HUDEP-2 (cell line): ENCODE results near the gene PLXND1.
"Not testable (repeated sequence)": the region's sequence is repeated elsewhere in the genome, so short reads cannot be mapped to it uniquely, and the experiment has no call there.

Experiments used
- DNase-seq, 76 experiments: peaks; one replicate each; lab custom pipeline; 2025; ENCODE audit not compliant: unreplicated experiment in 76 of 76; lab: John Stamatoyannopoulos, UW

Gene PLXND1

DNA sequence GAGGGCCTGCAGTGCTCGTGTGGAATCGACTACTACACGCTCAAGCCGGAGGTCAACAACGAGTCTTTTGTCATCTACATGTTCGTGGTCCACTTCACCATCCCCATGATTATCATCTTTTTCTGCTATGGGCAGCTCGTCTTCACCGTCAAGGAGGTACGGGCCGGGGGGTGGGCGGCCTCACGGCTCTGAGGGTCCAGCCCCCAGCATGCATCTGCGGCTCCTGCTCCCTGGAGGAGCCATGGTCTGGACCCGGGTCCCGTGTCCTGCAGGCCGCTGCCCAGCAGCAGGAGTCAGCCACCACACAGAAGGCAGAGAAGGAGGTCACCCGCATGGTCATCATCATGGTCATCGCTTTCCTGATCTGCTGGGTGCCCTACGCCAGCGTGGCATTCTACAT, 74.2 kb downstream of the PLXND1 start:
- DNase-seq: no peak

DNA sequence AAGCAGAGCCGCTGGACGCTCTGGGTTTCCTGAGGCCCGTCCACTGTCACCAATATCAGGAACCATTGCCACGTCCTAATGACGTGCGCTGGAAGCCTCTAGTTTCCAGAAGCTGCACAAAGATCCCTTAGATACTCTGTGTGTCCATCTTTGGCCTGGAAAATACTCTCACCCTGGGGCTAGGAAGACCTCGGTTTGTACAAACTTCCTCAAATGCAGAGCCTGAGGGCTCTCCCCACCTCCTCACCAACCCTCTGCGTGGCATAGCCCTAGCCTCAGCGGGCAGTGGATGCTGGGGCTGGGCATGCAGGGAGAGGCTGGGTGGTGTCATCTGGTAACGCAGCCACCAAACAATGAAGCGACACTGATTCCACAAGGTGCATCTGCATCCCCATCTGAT, 74.8 kb downstream of the PLXND1 start:
- no peak for DNase-seq

DNA sequence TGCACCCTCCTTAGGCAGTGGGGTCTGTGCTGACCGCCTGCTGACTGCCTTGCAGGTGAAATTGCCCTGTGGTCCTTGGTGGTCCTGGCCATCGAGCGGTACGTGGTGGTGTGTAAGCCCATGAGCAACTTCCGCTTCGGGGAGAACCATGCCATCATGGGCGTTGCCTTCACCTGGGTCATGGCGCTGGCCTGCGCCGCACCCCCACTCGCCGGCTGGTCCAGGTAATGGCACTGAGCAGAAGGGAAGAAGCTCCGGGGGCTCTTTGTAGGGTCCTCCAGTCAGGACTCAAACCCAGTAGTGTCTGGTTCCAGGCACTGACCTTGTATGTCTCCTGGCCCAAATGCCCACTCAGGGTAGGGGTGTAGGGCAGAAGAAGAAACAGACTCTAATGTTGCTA, 75.7 kb downstream of the PLXND1 start:
- DNase-seq: no peak

DNA sequence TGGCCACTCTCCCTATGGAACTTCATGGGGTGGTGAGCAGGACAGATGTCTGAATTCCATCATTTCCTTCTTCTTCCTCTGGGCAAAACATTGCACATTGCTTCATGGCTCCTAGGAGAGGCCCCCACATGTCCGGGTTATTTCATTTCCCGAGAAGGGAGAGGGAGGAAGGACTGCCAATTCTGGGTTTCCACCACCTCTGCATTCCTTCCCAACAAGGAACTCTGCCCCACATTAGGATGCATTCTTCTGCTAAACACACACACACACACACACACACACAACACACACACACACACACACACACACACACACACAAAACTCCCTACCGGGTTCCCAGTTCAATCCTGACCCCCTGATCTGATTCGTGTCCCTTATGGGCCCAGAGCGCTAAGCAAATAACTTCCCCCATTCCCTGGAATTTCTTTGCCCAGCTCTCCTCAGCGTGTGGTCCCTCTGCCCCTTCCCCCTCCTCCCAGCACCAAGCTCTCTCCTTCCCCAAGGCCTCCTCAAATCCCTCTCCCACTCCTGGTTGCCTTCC, 76.2 kb downstream of the PLXND1 start:
- DNase-seq: no peak

DNA sequence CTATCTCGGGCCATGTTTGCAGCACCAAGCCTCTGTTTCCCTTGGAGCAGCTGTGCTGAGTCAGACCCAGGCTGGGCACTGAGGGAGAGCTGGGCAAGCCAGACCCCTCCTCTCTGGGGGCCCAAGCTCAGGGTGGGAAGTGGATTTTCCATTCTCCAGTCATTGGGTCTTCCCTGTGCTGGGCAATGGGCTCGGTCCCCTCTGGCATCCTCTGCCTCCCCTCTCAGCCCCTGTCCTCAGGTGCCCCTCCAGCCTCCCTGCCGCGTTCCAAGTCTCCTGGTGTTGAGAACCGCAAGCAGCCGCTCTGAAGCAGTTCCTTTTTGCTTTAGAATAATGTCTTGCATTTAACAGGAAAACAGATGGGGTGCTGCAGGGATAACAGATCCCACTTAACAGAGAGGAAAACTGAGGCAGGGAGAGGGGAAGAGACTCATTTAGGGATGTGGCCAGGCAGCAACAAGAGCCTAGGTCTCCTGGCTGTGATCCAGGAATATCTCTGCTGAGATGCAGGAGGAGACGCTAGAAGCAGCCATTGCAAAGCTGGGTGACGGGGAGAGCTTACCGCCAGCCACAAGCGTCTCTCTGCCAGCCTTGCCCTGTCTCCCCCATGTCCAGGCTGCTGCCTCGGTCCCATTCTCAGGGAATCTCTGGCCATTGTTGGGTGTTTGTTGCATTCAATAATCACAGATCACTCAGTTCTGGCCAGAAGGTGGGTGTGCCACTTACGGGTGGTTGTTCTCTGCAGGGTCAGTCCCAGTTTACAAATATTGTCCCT, 76.9 kb downstream of the PLXND1 start:
- no peak for DNase-seq

DNA sequence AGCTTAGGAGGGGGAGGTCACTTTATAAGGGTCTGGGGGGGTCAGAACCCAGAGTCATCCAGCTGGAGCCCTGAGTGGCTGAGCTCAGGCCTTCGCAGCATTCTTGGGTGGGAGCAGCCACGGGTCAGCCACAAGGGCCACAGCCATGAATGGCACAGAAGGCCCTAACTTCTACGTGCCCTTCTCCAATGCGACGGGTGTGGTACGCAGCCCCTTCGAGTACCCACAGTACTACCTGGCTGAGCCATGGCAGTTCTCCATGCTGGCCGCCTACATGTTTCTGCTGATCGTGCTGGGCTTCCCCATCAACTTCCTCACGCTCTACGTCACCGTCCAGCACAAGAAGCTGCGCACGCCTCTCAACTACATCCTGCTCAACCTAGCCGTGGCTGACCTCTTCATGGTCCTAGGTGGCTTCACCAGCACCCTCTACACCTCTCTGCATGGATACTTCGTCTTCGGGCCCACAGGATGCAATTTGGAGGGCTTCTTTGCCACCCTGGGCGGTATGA, 77.8 kb downstream of the PLXND1 start, which contains the start of gene RHO:
TSS of gene RHO (plus strand) at position 51 of the 512 bp plus-strand sequence. CDS start at position 146, 95 bp downstream.
- no peak for DNase-seq

DNA sequence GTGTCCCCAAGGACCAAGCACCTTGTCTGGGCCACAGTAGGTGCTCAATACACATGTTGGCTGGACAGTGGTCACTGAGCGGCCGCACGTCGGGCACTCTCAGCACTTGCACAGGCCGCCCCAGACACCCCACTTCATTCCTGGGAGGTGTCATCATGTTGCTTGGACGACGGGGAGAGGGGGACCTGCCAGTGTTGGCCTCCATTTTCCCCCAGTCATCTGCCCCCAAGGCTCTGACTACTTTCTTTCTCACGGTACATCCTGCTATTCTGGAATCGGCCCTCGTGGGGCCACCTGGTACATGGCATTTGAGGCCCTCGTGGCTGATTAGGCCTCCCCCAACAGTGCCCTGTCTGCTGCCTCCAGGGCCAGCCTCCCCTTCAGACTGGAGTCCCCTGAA, 79.2 kb downstream of the PLXND1 start:
- no peak for DNase-seq

DNA sequence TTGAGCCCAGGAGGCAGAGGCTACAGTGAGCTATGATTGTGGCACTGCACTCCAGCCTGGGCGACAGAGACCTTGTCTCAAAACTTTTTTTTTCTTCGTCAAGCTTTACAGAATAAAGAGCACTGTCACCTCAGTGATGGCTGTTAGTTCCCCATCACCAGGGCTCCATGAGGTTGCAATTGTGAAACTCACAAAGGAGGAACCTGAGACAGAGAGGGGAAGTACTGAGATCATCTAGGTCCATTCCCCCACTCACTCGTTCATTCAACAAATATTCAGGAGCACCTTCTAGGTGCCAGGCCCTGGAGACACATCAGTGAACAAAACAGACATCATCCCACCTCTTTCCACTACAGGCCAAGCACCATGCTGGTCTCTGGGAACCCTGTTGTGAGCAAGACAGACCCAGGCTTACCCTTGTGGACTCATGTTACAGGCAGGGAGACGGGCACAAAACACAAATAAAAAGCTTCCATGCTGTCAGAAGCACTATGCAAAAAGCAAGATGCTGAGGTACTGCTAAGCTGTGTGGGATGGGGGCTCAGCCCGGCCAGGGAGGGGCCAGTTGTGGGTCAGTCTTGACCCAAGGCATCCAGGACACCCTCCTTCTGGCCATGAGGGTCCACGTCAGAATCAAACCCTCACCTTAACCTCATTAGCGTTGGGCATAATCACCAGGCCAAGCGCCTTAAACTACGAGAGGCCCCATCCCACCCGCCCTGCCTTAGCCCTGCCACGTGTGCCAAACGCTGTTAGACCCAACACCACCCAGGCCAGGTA, 80.2 kb downstream of the PLXND1 start:
- no peak for DNase-seq

DNA sequence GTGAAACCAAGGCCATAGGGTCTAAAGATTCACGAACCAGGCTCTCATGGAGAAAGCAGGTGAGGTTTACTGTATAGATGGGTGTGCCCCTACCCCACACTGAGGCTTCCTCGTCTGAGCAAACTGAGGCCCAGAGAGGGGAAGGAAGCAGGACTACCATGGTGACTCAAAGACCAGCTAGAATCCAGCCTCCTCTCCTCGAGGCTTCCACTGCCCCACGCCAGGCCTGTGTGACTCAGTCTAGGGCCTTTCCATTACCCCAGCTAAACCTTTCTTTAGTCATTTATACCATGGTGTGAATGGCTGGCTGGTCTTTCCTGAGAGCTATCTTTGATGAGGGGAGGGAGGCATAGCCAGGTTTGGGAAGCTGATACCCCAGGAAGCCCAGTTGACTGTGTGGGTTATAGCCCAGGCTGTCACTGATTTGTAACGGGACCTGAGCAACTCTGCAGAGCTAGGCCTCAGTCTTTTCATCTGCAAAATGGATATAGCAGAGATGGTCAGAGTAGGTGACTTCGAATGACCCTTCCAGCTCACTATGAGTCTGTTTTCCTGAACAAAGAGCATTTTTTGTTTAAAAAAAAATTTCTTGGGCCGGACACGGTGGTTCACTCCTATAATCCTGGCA, 81.0 kb downstream of the PLXND1 start:
- DNase-seq: no peak

DNA sequence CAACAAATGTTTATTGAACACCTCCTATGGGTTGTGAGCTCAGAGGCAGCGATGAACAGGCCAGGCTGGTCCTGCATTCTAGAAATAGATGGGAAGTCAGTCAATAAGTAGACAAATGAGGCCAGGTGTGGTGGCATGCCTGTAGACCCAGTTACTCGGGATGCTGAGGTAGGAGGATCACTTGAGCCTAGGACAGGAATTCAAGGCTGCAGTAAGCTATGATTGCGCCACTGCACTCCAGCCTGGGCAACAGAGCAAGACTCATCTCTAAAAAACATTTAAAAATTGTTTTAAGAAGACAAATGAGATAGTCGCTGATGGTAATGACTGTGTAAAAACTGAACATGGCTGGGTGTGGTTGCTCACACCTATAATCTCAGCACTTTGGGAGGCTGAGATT, 82.4 kb downstream of the PLXND1 start:
- no peak for DNase-seq

DNA sequence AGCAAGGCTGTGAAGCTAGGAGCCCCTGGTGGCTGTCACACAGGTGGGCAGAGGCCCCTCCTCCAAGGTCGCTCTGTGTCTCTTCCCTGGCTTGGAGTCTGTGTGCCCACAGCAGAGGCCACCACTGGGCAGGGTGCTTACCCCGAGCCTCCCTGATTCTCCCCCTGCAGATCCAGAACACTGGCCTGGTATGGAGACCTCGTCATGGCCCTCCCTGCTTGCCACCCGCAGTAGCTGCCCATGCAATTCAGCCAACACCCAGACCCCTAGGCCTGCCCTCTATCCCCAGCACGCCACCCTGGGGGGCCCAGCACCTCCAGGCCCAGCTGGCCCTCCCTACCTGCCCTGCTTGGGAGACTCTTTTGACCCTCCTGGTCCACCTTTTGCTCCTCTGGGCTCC, 83.5 kb downstream of the PLXND1 start:
- DNase-seq: no peak

DNA sequence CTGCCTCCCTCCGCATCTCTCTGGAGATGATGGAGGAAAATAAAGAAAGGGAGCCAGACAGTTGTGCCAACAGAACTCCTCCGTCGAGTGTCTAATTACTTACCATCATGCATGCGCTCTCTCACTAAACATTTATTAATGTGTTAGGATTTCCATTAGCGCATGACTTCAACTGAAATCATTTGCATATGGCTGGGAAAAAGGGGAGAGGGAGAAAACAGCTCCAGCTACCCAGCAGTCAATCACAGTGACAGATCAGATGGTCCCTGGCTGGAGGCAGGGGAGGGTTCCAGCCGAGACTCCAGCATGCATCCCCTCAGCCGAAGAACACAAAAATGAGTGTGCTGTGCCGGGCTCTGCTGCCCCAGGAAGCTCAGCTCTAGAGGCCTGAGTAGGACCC, 84.9 kb downstream of the PLXND1 start:
- no peak for DNase-seq

DNA sequence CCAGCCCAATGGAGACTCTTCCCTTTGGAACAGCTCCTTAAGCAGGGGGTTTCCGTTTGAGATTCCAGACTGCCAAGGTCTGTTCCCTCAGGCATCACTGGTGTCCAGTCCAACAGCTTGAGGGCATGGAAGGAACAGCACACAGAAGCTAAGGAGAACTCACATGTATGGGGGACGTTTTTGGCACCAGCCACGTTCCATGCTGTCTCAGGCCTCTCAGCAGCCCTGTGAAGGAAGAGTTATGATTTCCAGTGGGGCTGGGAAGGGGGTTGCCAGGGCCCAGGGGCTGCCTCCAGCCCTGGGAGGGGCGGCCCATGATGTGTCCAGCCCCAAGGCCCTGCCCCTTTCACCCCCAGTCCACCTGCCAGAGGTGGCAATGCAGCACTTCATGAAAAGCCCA, 85.5 kb downstream of the PLXND1 start:
- no peak for DNase-seq

DNA sequence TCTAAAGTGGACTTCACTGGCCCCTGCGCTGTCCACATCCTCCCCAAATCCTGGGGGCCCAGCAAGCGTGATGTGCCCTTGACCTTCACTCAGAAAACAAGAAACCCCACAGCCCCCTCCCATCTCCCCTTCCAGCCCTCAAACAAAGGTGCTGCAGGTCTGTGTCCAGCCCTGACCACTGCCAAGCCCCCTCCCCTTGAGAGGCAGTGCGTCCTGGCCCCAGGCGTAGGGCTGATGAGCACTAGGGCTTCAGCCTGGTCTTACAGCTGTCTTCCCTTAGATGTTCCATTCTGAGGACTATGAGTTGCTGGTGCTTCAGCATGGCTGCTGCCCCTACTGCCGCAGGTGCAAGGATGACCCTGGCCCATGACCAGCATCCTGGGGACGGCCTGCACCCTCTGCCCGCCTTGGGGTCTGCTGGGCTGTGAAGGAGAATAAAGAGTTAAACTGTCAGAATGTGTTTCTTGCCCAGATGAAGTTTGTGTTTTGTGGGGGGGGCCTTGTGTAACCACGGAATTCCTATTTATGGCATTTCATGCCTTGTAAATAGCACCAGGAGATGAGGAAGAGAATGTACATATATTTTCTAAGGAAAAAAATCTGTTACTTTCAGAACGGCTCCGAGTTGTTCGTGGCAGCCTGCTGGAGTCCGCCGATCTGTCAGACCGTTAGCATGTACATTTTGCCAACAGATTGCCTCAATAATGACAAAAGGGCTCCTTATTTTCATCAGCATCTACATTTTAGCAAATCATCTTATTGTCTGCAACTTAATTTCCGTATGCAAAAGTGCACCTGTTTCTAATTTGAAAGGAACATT, 86.4 kb downstream of the PLXND1 start:
- no peak for DNase-seq

DNA sequence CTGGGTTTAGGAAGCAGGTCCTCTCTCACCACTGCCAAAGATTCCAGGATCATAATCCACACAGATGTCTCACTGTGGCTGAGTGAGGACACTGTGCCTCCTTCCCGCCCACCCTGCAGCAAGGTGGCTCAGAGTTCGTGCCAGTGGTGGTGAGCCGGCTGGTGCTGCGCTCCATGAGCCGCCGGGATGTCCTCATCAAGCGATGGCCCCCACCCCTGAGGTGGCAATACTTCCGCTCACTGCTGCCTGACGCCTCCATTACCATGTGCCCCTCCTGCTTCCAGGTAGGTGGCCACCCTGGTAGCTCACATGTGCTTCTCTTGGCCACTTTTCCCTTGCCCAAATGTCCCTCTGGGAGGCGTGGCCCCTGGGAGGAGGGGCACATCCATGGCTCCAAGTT, 87.0 kb downstream of the PLXND1 start:
- no peak for DNase-seq

DNA sequence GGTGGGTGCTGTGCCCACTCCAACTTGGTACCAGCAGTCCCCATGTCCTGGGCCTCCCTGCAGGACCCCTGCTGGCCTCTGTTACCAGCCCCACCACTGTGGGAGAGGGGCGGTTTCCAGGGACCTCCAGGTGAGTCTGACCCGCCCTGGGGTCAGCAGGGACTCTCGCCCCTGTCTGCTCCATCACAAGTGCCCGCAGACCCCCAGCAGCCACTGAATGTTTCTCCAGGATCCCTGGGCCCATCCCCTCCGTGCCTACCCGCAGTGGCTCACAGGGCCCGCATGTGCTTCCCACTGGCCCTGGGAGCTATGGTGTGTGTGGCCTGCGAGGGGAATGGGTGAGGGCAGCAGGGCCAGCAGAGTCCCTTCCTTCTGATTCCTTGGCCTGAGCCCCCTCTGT, 87.9 kb downstream of the PLXND1 start:
- peak in 1 of 76 experiments; percentile 3 for DNase-seq

DNA sequence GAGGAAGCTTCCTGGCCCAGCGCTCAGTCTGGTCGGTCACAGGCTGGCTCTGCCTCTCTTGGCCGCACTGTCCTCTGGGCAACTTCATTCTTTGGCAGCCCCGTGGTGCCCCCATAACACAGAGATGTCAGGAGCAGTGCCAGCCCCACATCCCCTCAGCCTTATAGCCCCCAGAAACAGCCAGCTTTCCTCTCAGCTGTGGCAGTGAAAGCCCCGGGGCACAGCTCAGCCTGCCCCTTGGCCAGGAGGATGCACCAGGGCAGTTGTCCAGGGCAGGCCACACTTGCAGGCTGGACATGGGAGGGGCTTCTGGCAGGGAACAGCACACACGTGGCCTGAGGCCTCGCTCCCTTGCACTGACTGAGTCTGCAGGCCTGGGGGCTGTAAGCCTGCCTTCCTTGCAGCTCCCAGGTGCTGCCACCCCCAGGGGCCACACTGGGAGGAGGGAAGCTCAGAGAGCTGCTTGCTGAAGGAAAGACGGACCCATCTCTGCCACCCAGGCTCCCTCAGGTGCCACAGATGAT, 88.4 kb downstream of the PLXND1 start:
- DNase-seq: no peak

DNA sequence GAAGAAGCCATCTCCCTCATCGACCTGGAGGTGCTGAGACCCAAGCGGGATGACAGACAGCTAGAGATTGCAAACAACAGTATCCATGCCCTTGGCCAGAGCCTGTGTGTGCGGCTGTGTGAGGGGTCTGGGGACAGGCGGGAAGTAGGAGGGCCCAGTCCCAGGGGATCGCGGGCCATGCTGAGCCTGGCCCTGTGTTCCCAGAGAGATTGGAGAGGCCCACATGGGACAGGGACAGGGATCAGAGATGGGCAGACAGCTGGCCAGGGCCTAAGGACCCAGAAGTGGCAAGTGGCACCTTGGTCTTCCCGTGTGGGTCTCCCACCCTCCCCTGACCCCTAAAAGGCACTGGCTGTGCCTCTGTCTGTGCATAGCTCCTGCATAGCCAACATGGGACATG, 89.0 kb downstream of the PLXND1 start:
- no peak for DNase-seq

DNA sequence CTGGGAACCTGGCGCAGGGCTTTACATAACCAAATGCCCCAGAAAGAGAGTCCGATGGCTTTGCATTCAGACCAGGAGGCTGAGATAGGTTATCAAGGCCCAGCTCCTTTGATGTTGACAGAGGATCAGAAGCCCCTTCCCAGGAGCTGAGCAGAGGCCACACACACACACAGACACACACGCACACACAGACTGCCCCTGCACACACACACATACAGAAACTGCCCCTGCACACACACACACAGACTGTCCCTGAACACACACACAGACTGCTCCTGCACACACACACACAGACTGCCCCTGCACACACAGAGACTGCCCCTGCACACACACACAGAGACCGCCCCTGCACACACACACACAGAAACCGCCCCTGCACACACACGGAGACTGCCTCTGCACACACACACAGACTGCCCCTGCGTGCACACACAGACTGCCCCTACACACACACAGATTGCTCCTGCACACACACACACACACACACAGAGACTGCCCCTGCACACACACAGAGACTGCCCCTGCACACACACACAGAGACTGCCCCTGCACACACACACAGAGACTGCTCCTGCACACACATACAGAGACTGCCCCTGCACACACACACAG, 90.5 kb downstream of the PLXND1 start:
- DNase-seq: not testable (repeated sequence)
